MCF 10A (cell line): ENCODE measurements around the gene MPZL2. TPM values are rescaled to one million over a fixed set of nuclear protein-coding genes. Genes with fewer than 3 reads are reported as not detected.

Experiments used
- BruUV-seq: library from RNA; stranded (reverse); fragments of 400-500 nt; replicated peaks from 2 replicates; lab custom pipeline; 2021; lab: Mats Ljungman, UMichigan
- CTCF ChIA-PET: fragments of 300-600 bp; sonication (Branson Sonifier 250); formaldehyde crosslinking; extraction: SDS; loops from one replicate; lab custom pipeline; 2021; ENCODE audit warnings: antibody characterized with exemption, inconsistent platforms; lab: Yijun Ruan, JAX
- POLR2A ChIA-PET: fragments of 300-600, 350-650 bp; sonication (Branson Sonifier 250); formaldehyde crosslinking; extraction: SDS; loops from one replicate; lab custom pipeline; 2020; ENCODE audit warnings: antibody characterized with exemption, inconsistent platforms; lab: Yijun Ruan, JAX
- DNase-seq: peaks from one replicate; pipeline ENCODE4 v3.0.0-alpha.2; 2018; ENCODE audit not compliant: unreplicated experiment
- H3K27ac Mint-ChIP-seq: one replicate; pipeline ENCODE4 v1.8.0; 2022; ENCODE audit warnings: mild to moderate bottlenecking, low read depth, mixed read lengths; ENCODE audit not compliant: unreplicated experiment
- H3K27me3 Mint-ChIP-seq: one replicate; pipeline ENCODE4 v1.8.0; 2022; ENCODE audit warnings: mixed read lengths; ENCODE audit not compliant: insufficient read depth, unreplicated experiment
- H3K36me3 Mint-ChIP-seq: one replicate; pipeline ENCODE4 v1.8.0; 2022; ENCODE audit warnings: mild to moderate bottlenecking, moderate library complexity, mixed read lengths; ENCODE audit not compliant: insufficient read depth, unreplicated experiment
- H3K4me1 Mint-ChIP-seq: one replicate; pipeline ENCODE4 v1.8.0; 2022; ENCODE audit warnings: mixed read lengths; ENCODE audit not compliant: insufficient read depth, unreplicated experiment
- H3K4me3 Mint-ChIP-seq: one replicate; pipeline ENCODE4 v1.8.0; 2022; ENCODE audit warnings: mild to moderate bottlenecking, moderate library complexity, mixed read lengths; ENCODE audit not compliant: unreplicated experiment
- H3K9me3 Mint-ChIP-seq: one replicate; pipeline ENCODE4 v1.8.0; 2022; ENCODE audit warnings: mixed read lengths; ENCODE audit not compliant: unreplicated experiment
- CTCF ChIP-seq: fragments of 200-600 bp; IDR thresholded peaks from one replicate; pipeline ENCODE4 v1.8.0; 2022; ENCODE audit warnings: antibody characterized with exemption, mild to moderate bottlenecking; ENCODE audit not compliant: unreplicated experiment
- intact Hi-C: fragments of 100-400 bp; cut with micrococcal nuclease; formaldehyde crosslinking; loops from 2 replicates; pipeline ENCODE4 v1.14.1; 2022
- total RNA-seq: library from RNA; stranded (reverse); gene quantifications from 2 replicates; pipeline ENCODE4 v1.2.3, GENCODE V29; 2022

MPZL2 gene
- total RNA-seq, 1 experiment from 2014 or later = 13.7 TPM

GRCh38 chr11:118291477-118292135, 27.5 kb upstream of the MPZL2 start:
- Mint-ChIP-seq H3K4me1 (peaks cover 16% of the 10 kb centered on the region), H3K36me3 (no peaks in the 10 kb centered on the region), H3K27ac (peak overlapping the region; percentile 57), H3K27me3 (no peaks in the 10 kb centered on the region), H3K4me3 (peak overlapping the region; percentile 19), H3K9me3 (no peaks in the 10 kb centered on the region)
- BruUV-seq = no TSS peak
- TF ChIP-seq CTCF = no peak
- POLR2A ChIA-PET = interaction anchor here (0.7 to 2.3 kb wide), 16 partner anchors 12 to 148 kb away, joined by 3 to 68 read pairs (median 4); partner anchors contain the start of genes MPZL2 and MPZL3
- peak; percentile 65 for DNase-seq
- intact Hi-C loops = loop anchor here (1.0 kb wide), 2 partner anchors 93 to 146 kb away; no protein-coding TSS in a partner anchor
- CTCF ChIA-PET = interaction anchor here (0.5 to 6.3 kb wide), 25 partner anchors 9 to 396 kb away, joined by 3 to 58 read pairs (median 5); partner anchors contain the start of gene MPZL2

GRCh38 chr11:118290923-118291322, 26.8 kb upstream of the MPZL2 start:
- intact Hi-C loops = loop anchor here (1.0 kb wide), 2 partner anchors 93 to 146 kb away; no protein-coding TSS in a partner anchor
- peaks cover 19% of the 10 kb centered on the region for H3K4me1 Mint-ChIP-seq
- H3K9me3 Mint-ChIP-seq = no peaks in the 10 kb centered on the region
- peak overlapping the region; percentile 19 for H3K4me3 Mint-ChIP-seq
- H3K27ac Mint-ChIP-seq = no peak overlapping the region
- peak; percentile 75 for DNase-seq
- TF ChIP-seq CTCF = peak; percentile 43
- ChIA-PET CTCF (interaction anchor here (0.5 to 6.3 kb wide), 25 partner anchors 8 to 396 kb away, joined by 3 to 58 read pairs (median 5); partner anchors contain the start of gene MPZL2), POLR2A (interaction anchor here (0.6 to 2.3 kb wide), 18 partner anchors 13 to 166 kb away, joined by 3 to 68 read pairs (median 4); partner anchors contain the start of genes MPZL2 and MPZL3)
- no peaks in the 10 kb centered on the region for H3K36me3 Mint-ChIP-seq
- no peaks in the 10 kb centered on the region for H3K27me3 Mint-ChIP-seq
- BruUV-seq = no TSS peak

- BruUV-seq = no TSS peak
- POLR2A ChIA-PET = interaction anchor here (0.7 to 9.4 kb wide), 2 partner anchors 25 to 36 kb away, joined by 3 to 92 read pairs; partner anchors contain the start of gene MPZL2
These were observed 25.3 kb upstream of the MPZL2 start for GRCh38 chr11:118289401-118289800.

More at GRCh38 chr11:118289401-118289800, 25.3 kb upstream of the MPZL2 start:
- peaks cover 21% of the 10 kb centered on the region for H3K4me1 Mint-ChIP-seq
- no peaks in the 10 kb centered on the region for H3K27me3 Mint-ChIP-seq
- intact Hi-C loops = loop anchor here (5.0 kb wide), 1 partner anchor 37 kb away; the partner anchor contains the start of gene MPZL3
- H3K4me3 Mint-ChIP-seq = no peak overlapping the region
- no peak for TF ChIP-seq CTCF
- H3K9me3 Mint-ChIP-seq = no peaks in the 10 kb centered on the region
- CTCF ChIA-PET = interaction anchor here (0.7 to 6.3 kb wide), 9 partner anchors 9 to 145 kb away, joined by 3 to 58 read pairs (median 5); no protein-coding TSS in a partner anchor
- H3K27ac Mint-ChIP-seq = peak overlapping the region; percentile 59
- no peak for DNase-seq
- no peaks in the 10 kb centered on the region for H3K36me3 Mint-ChIP-seq
